NK-92 treated with Interleukin-12 subunit alpha and Interleukin-12 subunit beta, amount 100 ng/mL, for 24 hours (cell line): Measurements from ENCODE around the gene ETV3.

Experiments used
- DNase-seq: peaks from one replicate; lab custom pipeline; 2025; lab: John Stamatoyannopoulos, UW

Gene ETV3

GRCh38 chr1:157161901-157162300 is 23.7 kb upstream of the ETV3 start:
- no peak for DNase-seq

DNA sequence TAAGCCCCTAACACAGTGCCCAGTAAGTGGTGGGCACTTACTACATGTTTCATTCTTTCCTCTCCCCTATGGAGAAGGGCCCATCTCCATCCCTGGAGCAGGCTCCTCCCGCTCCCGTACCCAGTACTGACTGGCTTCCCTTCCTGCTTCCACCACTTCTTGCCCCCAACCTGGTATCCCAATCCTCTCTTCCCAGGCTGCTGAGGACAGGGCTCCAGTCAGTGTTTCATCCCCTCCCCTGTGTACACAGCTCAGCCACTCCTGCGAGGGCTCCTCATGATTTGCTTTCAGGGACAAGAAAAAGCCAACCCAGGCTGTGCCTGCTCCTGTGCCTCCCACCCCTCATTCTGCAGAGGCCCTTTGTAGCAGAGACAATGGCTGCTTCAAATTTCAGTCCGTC is 20.8 kb upstream of the ETV3 start:
- DNase-seq = no peak

DNA sequence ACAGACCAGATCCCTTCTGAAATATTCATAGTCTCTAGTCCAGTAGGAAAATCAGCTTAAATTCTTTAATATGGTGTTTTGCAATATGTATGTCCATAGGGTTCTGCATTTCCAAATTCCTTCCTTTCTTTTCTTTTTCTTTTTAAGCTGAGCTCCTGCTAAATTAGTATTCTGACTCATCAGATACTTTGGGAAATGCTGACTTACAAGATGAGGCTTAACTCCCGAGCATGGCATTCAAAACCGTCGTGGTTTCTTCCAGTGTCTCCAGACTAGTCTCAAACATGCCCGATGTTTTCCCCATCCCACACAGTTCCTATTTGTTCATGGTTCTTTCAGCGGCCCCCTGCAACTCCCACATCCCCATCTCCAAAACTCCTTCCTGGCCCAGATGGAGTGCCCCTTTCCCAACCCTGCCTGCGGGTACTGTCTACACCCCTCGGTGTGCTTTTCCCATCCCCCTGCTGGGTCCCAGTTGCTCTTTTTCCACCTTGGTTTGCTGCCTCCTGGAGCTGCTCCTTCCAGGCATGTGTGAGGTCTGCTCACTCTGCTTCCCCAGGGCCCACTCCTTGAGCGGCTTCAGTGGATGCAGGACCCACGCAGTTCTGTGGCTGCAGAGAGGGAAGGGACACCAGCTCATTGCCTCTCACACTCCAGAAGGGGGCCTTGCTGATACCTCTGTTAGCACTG is 19.5 kb upstream of the ETV3 start:
- no peak for DNase-seq

GRCh38 chr1:157156058-157156541 is 17.9 kb upstream of the ETV3 start:
- peak; percentile 46 for DNase-seq

- no peak for DNase-seq
Measured at GRCh38 chr1:157155658-157156057, 17.5 kb upstream of the ETV3 start.

DNA sequence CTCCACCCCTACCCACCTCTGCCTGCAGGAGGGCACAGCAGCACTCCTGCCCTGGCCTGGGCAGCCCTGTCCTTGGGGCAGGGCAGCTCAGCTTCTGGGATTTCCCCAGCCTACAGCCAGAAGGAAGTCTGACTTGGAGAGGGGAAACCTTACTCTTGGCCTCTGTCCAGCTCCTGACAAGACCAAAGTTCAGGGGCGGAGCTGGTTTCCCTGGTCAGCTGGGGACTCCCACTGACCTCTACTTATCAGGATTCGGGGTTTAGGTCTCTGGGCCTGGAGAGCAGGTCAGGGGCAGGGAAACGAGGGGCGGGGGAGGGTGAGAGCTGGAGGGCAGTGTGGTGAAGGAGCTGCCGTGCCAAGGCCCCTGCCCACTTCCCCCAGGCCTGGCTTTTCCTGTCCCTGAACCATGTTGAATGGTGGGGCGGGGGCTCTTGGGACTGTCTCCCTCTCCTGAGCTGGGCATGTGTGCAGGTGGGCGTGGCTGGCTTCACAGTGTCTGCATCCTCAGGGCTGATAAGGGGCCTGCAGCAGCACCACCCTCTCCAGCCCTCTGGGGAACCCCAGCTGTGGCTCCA is 16.8 kb upstream of the ETV3 start:
- no peak for DNase-seq

GRCh38 chr1:157154291-157154690 is 16.1 kb upstream of the ETV3 start:
- DNase-seq = no peak

- DNase-seq = no peak
Measured at GRCh38 chr1:157153746-157154145, 15.6 kb upstream of the ETV3 start.

- no peak for DNase-seq
Measured at GRCh38 chr1:157152510-157152909, 14.3 kb upstream of the ETV3 start.

DNA sequence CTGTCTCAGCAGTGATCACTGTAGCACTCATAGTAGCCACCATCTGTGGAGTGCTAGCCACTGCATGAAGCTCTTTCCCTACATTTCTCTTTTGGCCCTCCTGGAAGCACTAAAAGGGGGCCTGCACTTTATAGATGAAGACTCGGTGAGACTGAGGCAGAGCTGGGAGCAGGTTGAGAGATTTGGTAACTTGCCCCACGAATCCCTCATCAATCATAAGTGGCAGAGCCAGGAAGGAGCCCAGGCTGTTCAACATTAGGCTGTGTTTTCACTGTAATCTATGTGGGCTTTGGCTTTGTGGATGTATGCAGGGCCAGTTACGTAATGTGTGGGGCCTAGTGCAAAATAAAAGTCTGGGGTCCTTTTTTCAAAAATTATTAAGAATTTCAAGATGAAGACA is 13.3 kb upstream of the ETV3 start:
- DNase-seq = no peak

GRCh38 chr1:157151073-157151472 is 12.9 kb upstream of the ETV3 start:
- no peak for DNase-seq

- no peak for DNase-seq
Measured at GRCh38 chr1:157150631-157151030, 12.4 kb upstream of the ETV3 start.

- DNase-seq = no peak
Measured at GRCh38 chr1:157147906-157148700, 9.9 kb upstream of the ETV3 start.

DNA sequence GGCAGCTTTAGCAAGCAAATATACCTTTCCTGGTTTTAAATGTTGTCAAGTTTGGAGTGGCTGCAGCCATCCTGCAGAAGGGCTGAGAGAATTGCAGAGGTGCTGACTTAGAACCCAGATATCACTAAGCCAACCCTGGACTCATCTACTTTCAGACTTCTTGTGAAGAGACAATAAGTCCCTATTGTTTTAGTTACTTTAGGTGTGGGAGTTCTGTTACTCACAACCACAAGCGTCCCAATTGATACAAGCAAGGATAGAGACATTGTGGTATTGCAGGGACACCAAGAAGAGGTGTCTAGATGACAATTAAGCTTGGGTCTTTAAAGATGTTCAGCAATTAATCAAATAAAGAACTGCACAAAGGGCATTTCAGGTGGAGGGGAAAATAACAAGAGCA is 8.8 kb upstream of the ETV3 start:
- DNase-seq = no peak

DNA sequence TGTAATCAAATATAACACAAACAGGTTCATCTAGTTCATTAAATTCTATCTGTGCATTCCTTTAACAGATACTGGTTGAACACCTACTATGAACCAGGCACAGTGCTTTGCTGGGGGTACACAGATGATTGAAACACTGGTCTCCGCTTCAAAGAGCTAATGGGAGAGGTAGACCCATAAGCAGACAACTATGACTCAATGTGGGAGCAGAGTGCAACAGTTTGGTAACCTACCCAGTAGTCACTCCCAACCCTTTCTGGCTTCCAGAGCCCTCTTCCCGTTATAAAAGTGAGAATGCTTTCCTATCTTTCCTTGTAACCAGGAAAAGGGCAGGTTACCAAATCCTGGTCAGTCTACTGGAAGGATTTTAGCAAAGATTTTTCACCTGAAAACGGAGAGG is 8.0 kb upstream of the ETV3 start:
- DNase-seq = no peak

- DNase-seq = no peak
Measured at GRCh38 chr1:157145076-157145475, 6.9 kb upstream of the ETV3 start.

GRCh38 chr1:157144509-157144908 is 6.3 kb upstream of the ETV3 start:
- no peak for DNase-seq

DNA sequence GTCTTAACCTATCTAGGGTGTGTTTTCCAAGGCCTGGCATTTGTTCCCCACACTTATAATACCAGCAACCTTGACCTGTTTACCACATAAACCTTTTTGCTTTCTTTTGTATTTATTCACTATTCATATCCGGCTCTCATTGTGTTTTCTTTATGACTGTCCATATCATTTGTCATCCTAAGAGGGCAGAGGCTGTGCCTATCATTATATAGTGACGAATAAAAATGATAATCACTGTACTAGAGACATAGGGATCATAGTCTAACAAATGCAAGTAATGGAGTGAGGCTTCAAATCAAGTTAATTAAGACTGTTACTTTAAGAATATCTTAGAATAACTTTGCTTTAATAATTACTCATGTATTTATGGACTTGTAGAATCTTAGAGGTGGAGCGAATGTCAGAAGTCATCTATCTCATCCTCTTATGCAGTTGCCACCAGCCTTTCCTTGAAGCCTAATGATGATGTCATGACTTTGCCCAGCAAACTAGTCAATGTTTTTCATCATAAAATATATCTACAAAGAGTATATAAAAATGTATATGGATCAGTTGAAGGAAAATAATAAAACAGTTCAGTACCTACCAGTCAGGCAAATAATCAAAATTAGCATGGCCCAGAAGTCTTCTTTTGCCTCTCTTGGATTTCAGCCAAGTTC is 4.7 kb upstream of the ETV3 start:
- DNase-seq = no peak

- no peak for DNase-seq
Measured at GRCh38 chr1:157142201-157142600, 4.0 kb upstream of the ETV3 start.

DNA sequence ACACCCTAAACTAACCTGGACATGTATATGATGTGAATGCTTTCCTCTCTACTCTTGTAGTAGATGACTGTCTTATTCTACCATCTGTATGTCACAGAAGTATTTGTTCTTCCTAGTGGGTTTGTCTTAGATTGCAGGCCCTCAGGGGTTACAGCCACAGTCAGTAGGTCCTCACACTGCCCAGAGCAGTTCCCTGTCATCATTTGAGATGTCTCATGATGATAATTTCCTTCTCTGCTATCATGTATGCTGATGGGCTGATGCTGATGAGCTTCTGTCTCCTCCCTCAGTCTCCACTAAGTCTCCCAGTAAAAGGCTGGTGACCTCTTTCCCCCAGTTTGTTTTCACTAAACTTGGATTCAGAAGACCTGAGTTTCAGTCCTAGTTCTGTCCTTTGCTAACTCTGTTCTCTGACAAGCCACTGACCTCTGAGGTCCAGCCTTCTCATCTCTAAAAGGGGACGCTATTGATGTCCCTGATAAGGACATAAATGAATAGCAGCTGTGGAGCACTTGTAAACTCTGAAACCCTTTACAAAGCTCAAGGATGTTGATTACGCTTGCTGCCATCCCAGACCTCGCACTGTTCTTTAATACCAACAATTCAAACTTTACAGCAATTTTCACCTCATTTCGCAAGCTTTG is 3.1 kb upstream of the ETV3 start:
- DNase-seq = no peak

GRCh38 chr1:157140063-157140588 is 1.9 kb upstream of the ETV3 start:
- no peak for DNase-seq
